ENCODE measurements around the gene BHLHA15. TPM values are rescaled to one million over a fixed set of nuclear protein-coding genes. Genes with fewer than 3 reads are reported as not detected.
"Not testable (repeated sequence)": the region's sequence is repeated elsewhere in the genome, so short reads cannot be mapped to it uniquely, and the experiment has no call there.

BHLHA15 gene
- total RNA-seq, 1 donor from 2014 or later: not detected

GRCh38 chr7:98214811-98215321 lies 3.6 kb downstream of the BHLHA15 start:
- Histone ChIP-seq H3K4me1 (peaks cover 4% of the 10 kb centered on the region), H3K36me3 (no peaks in the 10 kb centered on the region), H3K9me3 (no peaks in the 10 kb centered on the region), H3K4me3 (no peak overlapping the region), H3K27me3 (no peaks in the 10 kb centered on the region), H3K27ac (no peak overlapping the region)
- no peak for DNase-seq (ENCODE audit: extremely low spot score in 2 of 2)
- intact Hi-C loops (cut with DNase I): no loop called here
- TF ChIP-seq POLR2AphosphoS5 (IDR thresholded peaks at IDR 0.05; ENCODE audit: insufficient read depth in 1 of 2, low read depth in 1 of 2) (no peak), POLR2A (IDR thresholded peaks at IDR 0.05) (no peak)
- TF ChIP-seq, protein P1, sequence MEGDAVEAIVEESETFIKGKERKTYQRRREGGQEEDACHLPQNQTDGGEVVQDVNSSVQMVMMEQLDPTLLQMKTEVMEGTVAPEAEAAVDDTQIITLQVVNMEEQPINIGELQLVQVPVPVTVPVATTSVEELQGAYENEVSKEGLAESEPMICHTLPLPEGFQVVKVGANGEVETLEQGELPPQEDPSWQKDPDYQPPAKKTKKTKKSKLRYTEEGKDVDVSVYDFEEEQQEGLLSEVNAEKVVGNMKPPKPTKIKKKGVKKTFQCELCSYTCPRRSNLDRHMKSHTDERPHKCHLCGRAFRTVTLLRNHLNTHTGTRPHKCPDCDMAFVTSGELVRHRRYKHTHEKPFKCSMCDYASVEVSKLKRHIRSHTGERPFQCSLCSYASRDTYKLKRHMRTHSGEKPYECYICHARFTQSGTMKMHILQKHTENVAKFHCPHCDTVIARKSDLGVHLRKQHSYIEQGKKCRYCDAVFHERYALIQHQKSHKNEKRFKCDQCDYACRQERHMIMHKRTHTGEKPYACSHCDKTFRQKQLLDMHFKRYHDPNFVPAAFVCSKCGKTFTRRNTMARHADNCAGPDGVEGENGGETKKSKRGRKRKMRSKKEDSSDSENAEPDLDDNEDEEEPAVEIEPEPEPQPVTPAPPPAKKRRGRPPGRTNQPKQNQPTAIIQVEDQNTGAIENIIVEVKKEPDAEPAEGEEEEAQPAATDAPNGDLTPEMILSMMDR (IDR thresholded peaks at IDR 0.05): no peak

DNA sequence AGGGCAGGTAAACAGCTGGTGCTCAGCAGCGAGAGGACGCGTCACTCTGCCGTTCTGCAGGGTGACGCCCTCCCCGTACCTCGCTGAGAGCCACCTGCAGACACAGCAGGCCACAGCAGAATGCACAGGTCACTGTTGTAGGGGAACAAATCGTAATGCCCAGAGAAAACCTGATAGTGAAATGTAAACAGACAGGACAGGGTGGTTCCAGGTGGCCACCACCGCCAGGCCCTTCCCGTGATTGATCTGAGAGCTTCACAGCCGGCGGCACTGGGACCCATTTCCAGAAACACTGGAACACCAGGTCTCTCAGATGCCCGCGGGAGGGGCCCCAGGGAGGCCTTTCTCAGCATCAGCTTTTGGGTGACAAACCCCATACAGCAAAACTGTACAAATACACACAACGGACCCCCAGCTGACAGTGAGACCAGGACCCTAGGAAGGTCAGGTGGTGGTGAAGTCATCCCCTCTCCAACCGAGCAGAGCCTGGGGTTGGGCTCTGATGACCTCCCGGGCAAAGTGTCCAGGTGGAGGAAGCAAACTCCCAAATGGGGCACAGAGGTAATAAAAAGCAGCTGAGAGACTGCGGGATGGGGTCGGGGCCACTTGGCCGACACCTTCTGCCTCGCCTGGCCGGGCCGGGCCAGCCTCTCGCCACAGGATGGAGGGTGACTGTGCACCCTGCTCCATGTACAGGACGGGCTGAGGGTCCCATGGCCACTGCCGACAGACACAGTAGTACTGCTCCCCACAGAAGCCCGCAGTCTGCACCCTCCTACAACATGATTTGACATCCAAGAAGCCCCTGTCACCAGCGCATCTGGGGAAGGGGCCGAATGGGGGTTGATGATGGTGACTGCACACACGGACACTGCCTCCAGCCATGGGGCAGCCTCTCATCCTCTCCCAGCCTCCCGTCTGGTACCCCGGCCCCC lies 4.6 kb downstream of the BHLHA15 start:
- TF ChIP-seq, protein P1 (IDR thresholded peaks at IDR 0.05): no peak
- H3K9me3 ChIP-seq: no peaks in the 10 kb centered on the region
- no peak overlapping the region for H3K27ac ChIP-seq
- H3K4me1 ChIP-seq: peaks cover 4% of the 10 kb centered on the region
- no peaks in the 10 kb centered on the region for H3K36me3 ChIP-seq
- no peaks in the 10 kb centered on the region for H3K27me3 ChIP-seq
- H3K4me3 ChIP-seq: no peak overlapping the region
- intact Hi-C loops (cut with DNase I): no loop called here
- DNase-seq (ENCODE audit: extremely low spot score in 2 of 2): no peak

DNA sequence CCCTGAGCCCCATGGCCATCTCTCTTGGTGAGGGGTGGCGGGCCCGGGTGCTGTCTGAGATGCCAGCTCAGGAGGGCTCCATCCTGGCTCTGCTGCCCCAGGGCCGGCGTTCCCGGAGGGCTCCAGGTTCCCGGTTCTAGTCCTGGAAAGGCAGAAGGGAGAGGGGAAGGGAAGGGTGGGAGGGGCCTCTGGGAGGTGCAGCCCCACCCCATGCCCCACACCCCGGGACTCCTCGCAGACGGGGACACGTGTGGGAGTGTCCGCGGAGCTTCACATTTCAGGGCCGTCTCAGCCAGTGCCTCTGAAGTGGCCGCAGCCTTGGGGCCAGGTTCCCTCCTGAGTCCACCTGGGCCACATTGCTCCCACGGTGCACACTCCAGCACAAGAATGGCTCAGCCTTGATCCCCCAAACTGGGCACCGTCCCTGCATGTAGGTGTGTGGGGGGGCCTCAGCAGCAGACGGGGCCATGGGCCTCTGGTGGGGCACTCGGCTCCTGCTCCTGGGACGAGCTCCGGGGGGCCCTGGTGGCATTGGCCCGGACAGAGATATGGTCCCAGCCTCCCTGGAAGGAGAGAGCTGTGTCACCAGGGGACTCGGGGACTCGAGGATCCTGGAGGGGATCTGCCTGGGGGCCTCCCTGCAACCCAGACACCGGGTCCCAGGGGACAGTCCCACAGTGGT lies 5.8 kb downstream of the BHLHA15 start:
- intact Hi-C loops (cut with DNase I): no loop called here
- TF ChIP-seq, protein P1 (IDR thresholded peaks at IDR 0.05): no peak
- TF ChIP-seq POLR2AphosphoS5 (IDR thresholded peaks at IDR 0.05; ENCODE audit: insufficient read depth in 1 of 2, low read depth in 1 of 2): no peak
- no peak for TF ChIP-seq POLR2A (IDR thresholded peaks at IDR 0.05)
- no peak overlapping the region for H3K4me3 ChIP-seq
- H3K4me1 ChIP-seq: no peaks in the 10 kb centered on the region
- DNase-seq (ENCODE audit: extremely low spot score in 2 of 2): no peak
- H3K36me3 ChIP-seq: peaks cover 0 to 7% of the 10 kb centered on the region in 2 donors
- H3K27ac ChIP-seq: no peak overlapping the region
- no peaks in the 10 kb centered on the region for H3K27me3 ChIP-seq
- H3K9me3 ChIP-seq: no peaks in the 10 kb centered on the region

GRCh38 chr7:98217623-98218582 lies 6.7 kb downstream of the BHLHA15 start:
- Histone ChIP-seq H3K27me3 (no peaks in the 10 kb centered on the region), H3K4me3 (no peak overlapping the region), H3K27ac (no peak overlapping the region), H3K9me3 (no peaks in the 10 kb centered on the region), H3K4me1 (no peaks in the 10 kb centered on the region), H3K36me3 (peaks cover 0 to 7% of the 10 kb centered on the region in 2 donors)
- intact Hi-C loops (cut with DNase I): no loop called here
- TF ChIP-seq, protein P1 (IDR thresholded peaks at IDR 0.05): no peak
- TF ChIP-seq POLR2AphosphoS5 (IDR thresholded peaks at IDR 0.05; ENCODE audit: insufficient read depth in 1 of 2, low read depth in 1 of 2) (no peak), POLR2A (IDR thresholded peaks at IDR 0.05) (no peak)
- DNase-seq (ENCODE audit: extremely low spot score in 2 of 2): no peak

DNA sequence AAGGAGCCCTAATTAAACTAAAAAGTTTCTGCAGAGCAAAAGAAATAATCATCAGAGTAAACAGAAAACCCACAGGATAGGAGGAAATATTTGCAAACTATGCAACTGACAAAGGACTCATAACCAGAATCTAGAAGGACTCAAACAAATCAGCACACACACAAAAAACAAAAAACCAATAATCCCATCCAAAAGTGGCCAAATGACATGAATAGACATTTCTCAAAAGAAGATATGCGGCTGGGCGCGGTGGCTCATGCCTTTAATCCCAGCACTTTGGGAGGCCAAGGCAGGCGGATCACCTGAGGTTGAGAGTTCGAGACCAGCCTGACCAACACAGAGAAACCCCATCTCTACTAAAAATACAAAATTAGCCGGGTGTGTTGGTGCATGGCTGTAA lies 8.1 kb downstream of the BHLHA15 start:
- H3K36me3 ChIP-seq; H3K9me3 ChIP-seq; H3K27ac ChIP-seq; H3K4me3 ChIP-seq; DNase-seq (ENCODE audit: extremely low spot score in 2 of 2); H3K4me1 ChIP-seq; intact Hi-C loops (cut with DNase I); H3K27me3 ChIP-seq: not testable (repeated sequence)

Data from vagina (tissue), 2 donors.